ENCODE results near the gene SHH.

DNA sequence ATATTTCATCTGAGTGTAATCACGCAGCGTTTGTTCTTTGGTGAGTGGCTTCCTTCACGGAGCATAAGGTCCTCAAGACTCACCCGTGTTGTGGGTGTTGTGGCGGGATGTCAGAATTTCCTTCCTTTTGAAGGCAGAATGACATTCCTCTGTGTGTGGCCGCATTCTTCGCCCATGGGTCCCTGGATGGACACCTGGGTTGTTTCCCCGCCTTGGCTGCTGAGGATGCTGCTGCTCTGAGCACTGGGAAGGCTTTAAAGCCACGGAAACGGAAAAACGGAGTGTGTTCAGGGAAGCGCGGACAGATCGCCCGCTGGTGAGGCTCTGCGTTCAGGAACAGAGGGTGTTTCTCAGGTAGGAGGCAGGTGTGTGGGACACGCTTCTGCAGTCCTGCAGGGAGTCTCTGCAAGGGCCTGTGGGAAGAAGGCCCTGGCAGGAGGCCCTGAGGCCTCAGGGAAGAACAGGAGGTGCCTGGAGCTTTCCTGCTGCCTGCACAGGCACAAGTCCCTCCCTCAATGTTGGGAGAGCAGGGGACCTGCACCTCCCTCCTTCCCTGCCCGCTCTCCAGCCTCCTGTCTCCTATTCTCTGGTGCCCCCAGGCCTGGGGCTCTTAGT lies 35.7 kb upstream of the SHH start:
- TF ChIP-seq, protein P1, sequence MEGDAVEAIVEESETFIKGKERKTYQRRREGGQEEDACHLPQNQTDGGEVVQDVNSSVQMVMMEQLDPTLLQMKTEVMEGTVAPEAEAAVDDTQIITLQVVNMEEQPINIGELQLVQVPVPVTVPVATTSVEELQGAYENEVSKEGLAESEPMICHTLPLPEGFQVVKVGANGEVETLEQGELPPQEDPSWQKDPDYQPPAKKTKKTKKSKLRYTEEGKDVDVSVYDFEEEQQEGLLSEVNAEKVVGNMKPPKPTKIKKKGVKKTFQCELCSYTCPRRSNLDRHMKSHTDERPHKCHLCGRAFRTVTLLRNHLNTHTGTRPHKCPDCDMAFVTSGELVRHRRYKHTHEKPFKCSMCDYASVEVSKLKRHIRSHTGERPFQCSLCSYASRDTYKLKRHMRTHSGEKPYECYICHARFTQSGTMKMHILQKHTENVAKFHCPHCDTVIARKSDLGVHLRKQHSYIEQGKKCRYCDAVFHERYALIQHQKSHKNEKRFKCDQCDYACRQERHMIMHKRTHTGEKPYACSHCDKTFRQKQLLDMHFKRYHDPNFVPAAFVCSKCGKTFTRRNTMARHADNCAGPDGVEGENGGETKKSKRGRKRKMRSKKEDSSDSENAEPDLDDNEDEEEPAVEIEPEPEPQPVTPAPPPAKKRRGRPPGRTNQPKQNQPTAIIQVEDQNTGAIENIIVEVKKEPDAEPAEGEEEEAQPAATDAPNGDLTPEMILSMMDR (IDR thresholded peaks at IDR 0.05): no peak
- TF ChIP-seq ZFX (IDR thresholded peaks at IDR 0.05; ENCODE audit: borderline replicate concordance): no peak
